ENCODE results near the gene ZNF679.
A peak's percentile ranks its signal among the peaks of the same experiment; 100 is the strongest.
"Not testable (repeated sequence)": the region's sequence is repeated elsewhere in the genome, so short reads cannot be mapped to it uniquely, and the experiment has no call there.

The ZNF679 gene

GRCh38 chr7:64228174-64228573 lies at the start of gene ZNF679:
ZNF679 (plus strand) TSS chr7:64228474; CDS start chr7:64249118, 20,644 bp downstream.
- not testable (repeated sequence) for DNase-seq (ENCODE audit: low spot score)

DNA sequence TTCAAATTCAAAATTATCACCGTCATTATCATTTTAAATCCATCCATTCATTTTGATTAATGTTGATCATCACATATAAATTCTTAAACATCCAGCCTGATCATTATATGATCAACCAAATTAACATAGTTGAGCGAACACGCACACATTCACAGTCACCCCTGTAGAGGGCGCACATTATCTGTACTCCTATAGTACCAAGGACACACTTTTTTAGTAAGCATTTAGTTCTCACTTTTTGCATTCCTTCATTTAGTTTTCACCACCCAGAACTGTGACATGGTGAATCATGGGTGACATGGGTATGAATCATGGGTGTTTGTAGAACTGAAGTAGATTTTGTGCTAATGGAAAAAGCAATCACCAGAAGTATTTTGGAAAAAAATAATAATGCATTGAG lies 47.3 kb upstream of the ZNF679 start:
- DNase-seq (ENCODE audit: low spot score): no peak

- no peak for DNase-seq (ENCODE audit: low spot score)
Observed at GRCh38 chr7:64181586-64181985, 46.7 kb upstream of the ZNF679 start.

DNA sequence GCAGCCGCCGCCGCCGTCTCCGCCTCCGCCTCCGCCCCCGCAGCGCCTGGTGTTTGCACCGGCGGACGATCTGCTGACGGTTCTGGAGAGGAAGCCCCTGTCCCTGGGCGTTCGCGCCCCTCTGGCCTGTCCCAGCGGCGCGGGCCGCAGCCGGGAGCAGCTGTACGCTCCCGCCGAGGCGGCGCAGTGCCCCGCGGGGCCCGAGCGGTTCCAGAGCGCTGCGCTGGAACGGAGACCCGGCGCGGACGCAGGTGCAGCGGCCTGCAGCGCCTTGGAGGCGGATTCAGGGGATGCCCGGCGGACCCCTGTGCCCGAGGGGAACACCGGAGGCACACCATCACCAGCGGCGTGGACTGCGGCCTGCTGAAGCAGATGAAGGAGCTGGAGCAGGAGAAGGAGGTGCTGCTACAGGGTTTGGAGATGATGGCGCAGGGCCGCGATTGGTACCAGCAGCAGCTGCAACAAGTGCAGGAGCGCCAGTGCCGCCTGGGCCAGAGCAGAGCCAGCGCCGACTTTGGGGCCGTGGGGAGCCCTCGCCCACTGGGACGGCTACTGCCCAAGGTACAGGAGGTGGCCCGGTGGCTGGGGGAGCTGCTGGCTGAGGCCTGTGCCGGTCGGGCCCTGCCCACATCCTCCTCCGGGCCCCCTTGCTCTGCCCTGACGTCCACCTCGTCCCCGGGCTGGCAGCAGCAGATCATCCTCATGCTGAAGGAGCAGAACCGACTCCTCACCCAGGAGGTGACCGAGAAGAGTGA lies 46.1 kb upstream of the ZNF679 start:
- no peak for DNase-seq (ENCODE audit: low spot score)

DNA sequence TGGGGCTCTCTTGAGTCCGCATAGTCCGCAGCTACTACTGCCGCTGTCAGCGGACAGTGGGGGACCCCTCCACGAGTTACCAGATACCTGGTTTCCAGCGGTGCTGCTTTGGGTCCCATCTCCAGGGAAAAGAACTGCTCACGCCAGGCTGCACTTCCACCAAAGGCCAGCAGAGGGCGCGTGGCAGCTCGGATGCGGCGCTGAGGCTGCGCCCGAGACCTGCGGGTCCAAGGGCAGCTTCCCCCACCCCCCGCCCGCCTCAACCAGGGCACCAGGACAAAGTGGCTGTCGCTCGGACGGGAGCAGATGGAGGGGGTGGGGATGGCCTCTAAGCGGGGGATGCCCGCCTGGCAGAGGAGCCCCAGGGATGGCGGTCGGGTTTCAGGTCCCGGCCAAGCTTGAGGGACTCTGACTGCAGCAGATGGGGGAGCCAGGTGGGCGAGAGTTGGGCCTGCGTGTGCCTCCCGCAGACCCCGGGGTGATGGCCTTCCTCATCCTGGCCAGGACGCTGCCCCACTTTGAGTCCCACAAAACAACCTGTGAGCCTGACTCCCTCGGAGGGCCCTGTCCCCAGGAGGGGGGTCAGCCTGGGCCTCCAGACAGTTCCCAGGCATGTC lies 45.0 kb upstream of the ZNF679 start:
- no peak for DNase-seq (ENCODE audit: low spot score)

DNA sequence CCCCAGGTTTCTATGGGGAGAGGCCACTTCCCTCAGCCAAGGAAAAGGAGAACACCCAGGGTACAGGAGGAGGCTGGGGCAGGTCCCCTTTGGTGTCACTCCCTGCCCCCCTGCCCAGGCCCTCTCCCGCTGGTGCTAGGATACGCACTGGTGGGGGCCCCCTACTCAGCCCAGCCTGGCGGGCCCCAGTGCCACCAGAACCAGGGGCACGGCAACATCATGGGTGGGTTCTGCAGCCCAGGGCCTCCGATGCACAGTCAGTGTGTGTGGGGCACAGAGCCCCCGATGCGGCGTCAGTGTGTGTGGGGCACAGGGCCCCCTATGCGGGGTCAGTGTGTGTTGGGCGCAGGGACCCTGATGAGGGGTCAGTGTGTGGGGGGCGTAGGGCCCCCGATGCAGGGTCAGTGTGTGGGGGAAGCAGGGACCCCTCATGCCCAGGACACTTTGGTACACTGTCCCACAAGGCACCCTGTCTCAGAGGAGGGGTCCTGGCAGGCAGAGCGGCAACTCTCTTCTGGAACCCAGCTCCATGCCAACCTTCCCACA lies 44.4 kb upstream of the ZNF679 start:
- DNase-seq (ENCODE audit: low spot score): no peak

DNA sequence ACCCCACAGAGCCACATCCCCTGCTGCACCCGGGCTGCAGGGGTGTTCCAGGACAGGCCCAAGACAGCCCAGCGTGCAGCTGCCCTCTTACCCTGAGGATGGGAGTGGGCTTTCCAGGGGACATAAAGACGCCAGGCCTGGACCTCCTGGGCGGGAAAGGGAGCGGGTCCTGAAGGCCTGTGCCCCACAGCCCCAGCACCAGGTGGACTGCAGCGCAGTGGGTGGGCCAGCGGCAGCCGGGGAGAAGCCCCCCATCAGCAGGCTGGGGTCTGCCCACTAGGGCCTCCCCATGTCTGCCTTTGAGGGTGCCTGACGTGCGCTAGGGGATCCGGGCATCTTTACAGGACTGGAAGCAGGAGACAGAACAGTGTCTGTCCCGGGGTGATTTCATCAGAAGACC lies 43.9 kb upstream of the ZNF679 start:
- no peak for DNase-seq (ENCODE audit: low spot score)

- no peak for DNase-seq (ENCODE audit: low spot score)
Observed at GRCh38 chr7:64187408-64187807, 40.9 kb upstream of the ZNF679 start.

DNA sequence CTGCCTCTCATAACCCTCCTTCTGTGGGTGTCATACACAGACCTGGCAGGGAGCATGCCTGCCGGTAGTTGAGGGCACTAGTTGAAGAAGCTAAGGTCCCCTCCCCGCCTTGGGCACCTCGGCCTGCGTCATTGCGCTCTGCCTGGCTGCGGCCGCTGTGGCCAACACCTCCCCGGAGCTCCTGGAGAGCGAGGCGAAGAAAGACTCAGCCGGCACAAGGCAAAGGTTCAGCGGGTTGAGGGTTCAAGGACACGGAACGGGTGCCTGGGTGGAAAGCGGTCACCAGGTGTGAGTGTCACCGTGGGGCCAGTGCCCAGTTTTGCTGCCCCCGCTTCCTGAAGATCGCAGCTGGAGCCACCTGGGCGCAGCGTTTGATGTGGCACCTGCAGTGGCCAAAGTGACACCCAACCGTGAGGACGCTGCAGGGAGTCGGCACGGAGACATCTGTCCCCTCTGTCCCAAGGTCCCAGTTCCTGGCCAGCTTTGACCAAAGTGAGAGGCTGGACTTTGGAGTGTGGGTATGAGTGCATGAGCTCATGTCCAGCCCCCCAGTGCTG lies 36.0 kb upstream of the ZNF679 start:
- no peak for DNase-seq (ENCODE audit: low spot score)

- DNase-seq (ENCODE audit: low spot score): no peak
Observed at GRCh38 chr7:64192775-64193174, 35.5 kb upstream of the ZNF679 start.

GRCh38 chr7:64206903-64207302 lies 21.4 kb upstream of the ZNF679 start, which contains the start of gene ZNF735:
ZNF735 (plus strand) TSS chr7:64207203; CDS start chr7:64207203, 0 bp downstream.
- DNase-seq (ENCODE audit: low spot score): no peak

GRCh38 chr7:64219710-64220298 lies 8.5 kb upstream of the ZNF679 start:
- DNase-seq (ENCODE audit: low spot score): not testable (repeated sequence)

GRCh38 chr7:64223366-64223765 lies 4.9 kb upstream of the ZNF679 start:
- DNase-seq (ENCODE audit: low spot score): no peak

DNA sequence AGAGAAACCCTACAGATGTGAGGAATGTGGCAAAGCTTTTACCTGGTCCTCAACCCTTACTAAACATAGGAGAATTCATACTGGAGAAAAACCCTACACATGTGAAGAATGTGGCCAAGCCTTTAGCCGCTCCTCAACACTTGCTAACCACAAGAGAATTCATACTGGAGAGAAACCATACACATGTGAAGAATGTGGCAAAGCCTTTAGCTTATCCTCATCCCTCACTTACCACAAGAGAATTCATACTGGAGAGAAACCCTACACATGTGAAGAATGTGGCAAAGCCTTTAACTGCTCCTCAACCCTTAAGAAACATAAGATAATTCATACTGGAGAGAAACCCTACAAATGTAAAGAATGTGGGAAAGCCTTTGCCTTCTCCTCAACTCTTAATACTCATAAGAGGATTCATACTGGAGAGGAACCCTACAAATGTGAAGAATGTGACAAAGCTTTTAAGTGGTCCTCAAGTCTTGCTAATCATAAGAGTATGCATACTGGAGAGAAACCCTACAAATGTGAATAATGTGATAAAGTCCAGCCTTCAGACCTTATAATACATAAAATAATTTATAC lies 38.2 kb downstream of the ZNF679 start:
- no peak for DNase-seq (ENCODE audit: low spot score)

DNA sequence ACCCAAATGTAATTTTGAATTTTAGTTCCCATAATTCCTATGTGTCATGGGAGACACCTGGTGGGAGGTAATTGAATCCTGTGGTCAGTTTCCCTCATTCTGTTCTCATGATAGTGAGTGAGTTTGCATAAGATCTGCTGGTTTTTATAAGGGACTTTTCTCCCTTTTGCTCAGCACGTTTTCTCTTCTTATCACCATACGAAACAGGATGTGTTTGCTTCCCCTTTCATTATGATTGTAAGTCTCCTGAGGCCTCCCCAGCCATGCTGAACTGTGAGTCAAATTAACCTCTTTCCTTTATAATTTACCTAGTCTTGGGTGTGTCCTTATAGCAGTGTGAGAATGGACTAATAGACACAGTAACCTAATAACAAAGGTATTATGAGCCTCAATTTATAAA lies 49.4 kb downstream of the ZNF679 start:
- no peak for DNase-seq (ENCODE audit: low spot score)

DNA sequence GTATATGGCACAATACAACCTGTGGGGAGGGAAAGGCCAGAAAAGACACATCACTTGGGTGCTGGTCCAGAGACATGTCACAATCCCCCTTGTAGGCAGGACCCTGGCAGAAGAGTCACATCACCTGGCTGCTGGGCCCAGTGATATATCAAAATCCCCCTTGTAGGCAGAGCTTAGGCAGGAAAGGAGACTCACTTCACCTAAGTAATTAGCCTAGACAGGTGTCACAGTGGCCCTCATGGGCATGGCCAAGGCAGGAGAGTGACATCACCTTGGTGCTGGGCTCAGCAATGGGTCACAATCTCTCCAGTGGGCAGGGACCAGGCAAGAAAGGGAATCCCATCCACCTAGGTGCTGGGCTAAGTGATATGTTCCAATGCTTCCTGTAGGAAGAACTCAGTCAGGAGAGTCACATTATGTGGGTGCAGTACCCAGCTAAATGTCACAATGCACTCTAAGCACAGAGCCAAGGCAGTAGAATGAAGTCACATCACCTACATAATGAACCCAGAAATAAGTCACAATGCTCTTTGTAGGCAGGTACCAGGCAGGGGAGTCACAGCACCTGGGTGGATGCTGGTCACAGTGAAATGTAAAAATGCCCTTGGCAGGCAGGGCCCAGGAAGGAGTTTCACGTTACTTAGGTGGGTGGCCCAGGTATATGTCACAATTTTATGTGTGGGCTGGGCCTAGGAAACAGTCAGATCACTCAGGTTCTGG lies 66.6 kb downstream of the ZNF679 start:
- DNase-seq (ENCODE audit: low spot score): no peak

GRCh38 chr7:64297418-64297817 lies 69.1 kb downstream of the ZNF679 start:
- not testable (repeated sequence) for DNase-seq (ENCODE audit: low spot score)

DNA sequence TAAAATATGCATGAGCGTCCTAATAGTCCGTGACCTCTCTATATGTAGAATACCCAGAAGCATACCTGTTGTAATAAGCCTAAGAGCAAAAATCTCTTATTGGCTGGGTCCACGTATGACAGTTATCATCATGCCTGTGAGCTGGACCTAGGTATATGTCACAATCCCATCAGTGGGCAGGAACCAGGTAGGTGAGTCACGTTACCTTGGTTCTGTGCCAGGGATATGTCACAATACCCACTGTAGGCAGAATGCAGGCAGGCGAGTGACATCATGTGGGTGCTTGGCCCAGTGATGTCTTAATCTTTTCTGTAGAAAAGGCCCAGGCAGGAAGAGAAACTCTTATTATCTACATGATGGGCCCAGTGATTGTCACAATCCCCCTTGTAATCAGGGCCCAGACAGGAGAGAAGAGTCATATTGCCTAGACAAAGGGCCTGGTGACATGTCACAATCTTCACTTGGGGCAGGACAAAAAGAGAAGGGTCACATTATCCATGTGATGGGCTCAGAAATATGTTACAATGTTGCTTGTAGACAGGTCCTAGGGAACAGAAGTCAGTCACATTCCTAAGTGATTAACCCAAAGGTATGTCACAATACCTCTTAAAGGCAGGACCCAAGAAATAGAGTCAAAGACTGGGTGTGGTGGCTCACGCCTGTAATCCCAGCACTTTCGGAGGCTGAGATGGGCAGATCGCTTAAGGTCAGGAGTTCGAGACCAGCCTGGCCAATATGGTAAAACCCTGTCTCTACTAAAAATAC lies 72.5 kb downstream of the ZNF679 start:
- no peak for DNase-seq (ENCODE audit: low spot score)

DNA sequence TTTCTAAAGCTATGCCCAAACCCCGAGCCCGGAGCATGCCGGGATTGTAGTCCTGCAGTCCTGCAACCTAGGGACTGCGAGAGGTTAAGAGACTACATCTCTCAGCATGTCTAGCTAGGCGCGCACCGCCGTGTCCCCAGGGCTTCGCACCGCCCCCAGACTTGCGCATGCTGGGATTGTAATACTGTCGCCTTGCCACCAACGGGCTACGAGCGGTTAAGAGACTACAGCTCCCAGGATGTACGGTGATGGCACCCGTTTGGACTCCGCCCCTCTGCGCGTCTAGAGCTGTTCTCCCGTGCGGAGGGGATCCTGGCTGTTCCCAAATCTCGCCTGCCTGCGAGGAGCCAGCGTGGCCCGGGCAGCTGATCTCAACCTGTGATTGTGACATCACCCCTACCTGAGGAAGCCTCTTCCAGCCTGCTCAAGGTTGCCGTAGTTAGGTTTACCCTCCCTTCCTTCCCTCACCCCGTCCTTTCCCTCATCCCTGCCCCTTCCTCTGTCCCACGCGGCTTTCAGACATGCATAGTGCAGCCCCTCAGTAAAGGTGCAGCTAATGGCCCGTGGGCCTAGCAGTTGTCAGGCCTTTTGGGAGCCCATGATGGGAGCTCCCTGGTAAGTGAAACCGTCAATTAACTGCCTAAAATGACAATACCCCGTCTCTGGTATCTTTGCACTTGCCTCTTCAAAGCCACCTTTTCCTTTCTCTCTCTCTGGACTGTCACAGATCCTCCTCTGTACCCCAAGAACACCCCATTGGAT lies 79.2 kb downstream of the ZNF679 start:
- DNase-seq (ENCODE audit: low spot score): peak; percentile 97

DNA sequence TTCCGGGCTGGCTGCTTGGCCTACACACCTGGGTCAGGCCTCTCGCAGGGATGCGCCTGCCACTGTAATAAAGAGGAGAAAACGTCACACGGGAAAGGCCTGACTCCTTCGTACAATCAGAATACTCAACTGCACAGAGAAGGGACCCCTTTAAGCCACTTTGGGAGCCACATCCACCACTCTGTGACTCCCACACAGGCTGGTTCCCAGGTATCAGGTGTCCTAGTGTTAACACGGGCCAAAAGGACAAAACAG lies 79.7 kb downstream of the ZNF679 start:
- no peak for DNase-seq (ENCODE audit: low spot score)
